Loucy (cell line): ENCODE data around the gene HOXA13.

Experiments used
- H2AFZ ChIP-seq: fragments of 200-600 bp; sonication (generic); 2 replicates; pipeline ENCODE4 v1.6.0; 2016; ENCODE audit warnings: antibody characterized with exemption, mild to moderate bottlenecking, low read length, moderate library complexity
- H3F3A ChIP-seq: fragments of 200-600 bp; 2 replicates; pipeline ENCODE4 v1.6.0; 2016; ENCODE audit warnings: antibody characterized with exemption, low read depth, mild to moderate bottlenecking
- H3K27me3 ChIP-seq: fragments of 200-600 bp; sonication (generic); 2 replicates; pipeline ENCODE4 v1.6.1; 2014; ENCODE audit warnings: low read length, mild to moderate bottlenecking; ENCODE audit not compliant: insufficient read depth, poor library complexity, severe bottlenecking
- H3K36me3 ChIP-seq: fragments of 200-600 bp; sonication (generic); 2 replicates; pipeline ENCODE4 v1.6.1; 2016; ENCODE audit warnings: low read length; ENCODE audit not compliant: insufficient read depth
- H3K4me1 ChIP-seq: fragments of 200-600 bp; sonication (generic); 2 replicates; pipeline ENCODE4 v1.5.1; 2014; ENCODE audit warnings: low read length, mild to moderate bottlenecking; ENCODE audit not compliant: insufficient read depth, poor library complexity, severe bottlenecking
- H3K4me2 ChIP-seq: fragments of 200-600 bp; sonication (generic); 2 replicates; pipeline ENCODE4 v1.6.0; 2014; ENCODE audit warnings: antibody characterized with exemption, low read length, low read depth, mild to moderate bottlenecking; ENCODE audit not compliant: poor library complexity, severe bottlenecking
- H3K4me3 ChIP-seq: fragments of 200-600 bp; sonication (generic); 2 replicates; pipeline ENCODE4 v1.5.1; 2014; ENCODE audit warnings: low read length, mild to moderate bottlenecking, mixed read lengths; ENCODE audit not compliant: poor library complexity, severe bottlenecking
- H3K79me2 ChIP-seq: fragments of 200-600 bp; sonication (generic); 2 replicates; pipeline ENCODE4 v1.6.1; 2014; ENCODE audit warnings: low read length; ENCODE audit not compliant: insufficient read depth
- H3K9ac ChIP-seq: fragments of 200-600 bp; sonication (generic); 2 replicates; pipeline ENCODE4 v1.6.0; 2014; ENCODE audit warnings: mild to moderate bottlenecking, low read depth, low read length, moderate library complexity; ENCODE audit not compliant: poor library complexity, severe bottlenecking
- H3K9me2 ChIP-seq: fragments of 200-600 bp; sonication (generic); replicated peaks from 2 replicates; pipeline ENCODE4 v1.6.1; 2016; ENCODE audit warnings: low read depth, low read length, mixed read lengths
- H3K9me3 ChIP-seq: fragments of 200-600 bp; sonication (generic); 2 replicates; pipeline ENCODE4 v1.6.1; 2014; ENCODE audit warnings: mild to moderate bottlenecking, antibody characterized with exemption, low read length, low read depth; ENCODE audit not compliant: insufficient read depth
- H4K20me1 ChIP-seq: fragments of 200-600 bp; sonication (generic); 2 replicates; pipeline ENCODE4 v1.6.0; 2014; ENCODE audit warnings: antibody characterized with exemption, low read length, mild to moderate bottlenecking; ENCODE audit not compliant: insufficient read depth, poor library complexity, severe bottlenecking
- EZH2phosphoT487 ChIP-seq: fragments of 200-600 bp; IDR thresholded peaks from 2 replicates; pipeline ENCODE4 v1.6.1; 2018; ENCODE audit warnings: antibody characterized with exemption, mild to moderate bottlenecking, moderate library complexity, borderline replicate concordance
- TF ChIP-seq, protein P1 (sequence below): fragments of 200-600 bp; sonication (generic); conservative IDR thresholded peaks from 2 replicates; pipeline ENCODE4 v1.5.1; 2014; ENCODE audit warnings: mild to moderate bottlenecking, antibody characterized with exemption, low read length

HOXA13 gene

DNA sequence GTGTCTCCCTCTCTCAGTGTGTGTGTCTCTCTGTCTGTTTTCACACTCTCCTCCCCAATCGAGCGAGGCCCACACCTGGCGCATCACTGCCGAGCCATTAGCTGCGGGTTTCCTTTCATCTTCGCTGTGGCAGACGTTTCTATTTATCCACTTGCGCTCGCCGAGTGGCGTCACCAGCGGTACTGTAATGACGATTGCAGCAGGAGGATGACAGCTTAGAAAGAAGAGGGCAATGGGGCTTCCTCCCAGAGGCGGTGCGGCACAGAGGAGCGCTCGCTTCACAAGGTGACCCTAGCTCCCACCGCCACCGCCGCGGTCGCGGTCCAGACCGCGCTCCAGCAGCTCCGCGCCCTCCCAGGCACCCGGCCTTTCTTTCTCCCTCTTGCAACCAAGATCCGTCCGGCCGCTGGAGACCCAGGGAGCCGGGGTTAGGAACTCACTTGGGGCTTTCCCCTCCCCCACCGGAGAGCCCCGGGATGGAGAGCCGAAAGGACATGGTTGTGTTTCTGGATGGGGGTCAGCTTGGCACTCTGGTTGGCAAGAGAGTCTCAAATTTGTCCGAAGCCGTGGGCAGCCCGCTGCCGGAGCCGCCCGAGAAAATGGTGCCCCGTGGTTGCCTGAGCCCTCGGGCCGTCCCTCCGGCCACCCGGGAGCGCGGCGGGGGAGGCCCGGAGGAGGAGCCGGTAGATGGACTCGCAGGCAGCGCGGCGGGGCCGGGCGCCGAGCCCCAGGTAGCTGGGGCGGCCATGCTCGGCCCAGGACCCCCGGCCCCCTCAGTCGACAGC is 42.9 kb upstream of the HOXA13 start, which contains the start of gene EVX1:
TSS of gene EVX1 (plus strand) at position 248 of the 785 bp plus-strand sequence. CDS start at position 477, 229 bp downstream.
- no peak within 1 kb of the TSS for H3K4me3 ChIP-seq
- no peak for TF ChIP-seq EZH2phosphoT487
- TF ChIP-seq, protein P1, sequence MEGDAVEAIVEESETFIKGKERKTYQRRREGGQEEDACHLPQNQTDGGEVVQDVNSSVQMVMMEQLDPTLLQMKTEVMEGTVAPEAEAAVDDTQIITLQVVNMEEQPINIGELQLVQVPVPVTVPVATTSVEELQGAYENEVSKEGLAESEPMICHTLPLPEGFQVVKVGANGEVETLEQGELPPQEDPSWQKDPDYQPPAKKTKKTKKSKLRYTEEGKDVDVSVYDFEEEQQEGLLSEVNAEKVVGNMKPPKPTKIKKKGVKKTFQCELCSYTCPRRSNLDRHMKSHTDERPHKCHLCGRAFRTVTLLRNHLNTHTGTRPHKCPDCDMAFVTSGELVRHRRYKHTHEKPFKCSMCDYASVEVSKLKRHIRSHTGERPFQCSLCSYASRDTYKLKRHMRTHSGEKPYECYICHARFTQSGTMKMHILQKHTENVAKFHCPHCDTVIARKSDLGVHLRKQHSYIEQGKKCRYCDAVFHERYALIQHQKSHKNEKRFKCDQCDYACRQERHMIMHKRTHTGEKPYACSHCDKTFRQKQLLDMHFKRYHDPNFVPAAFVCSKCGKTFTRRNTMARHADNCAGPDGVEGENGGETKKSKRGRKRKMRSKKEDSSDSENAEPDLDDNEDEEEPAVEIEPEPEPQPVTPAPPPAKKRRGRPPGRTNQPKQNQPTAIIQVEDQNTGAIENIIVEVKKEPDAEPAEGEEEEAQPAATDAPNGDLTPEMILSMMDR, result no peak
- no peaks in the 10 kb centered on the region for H3K79me2 ChIP-seq
- H3K9me2 ChIP-seq, result no peaks in the 10 kb centered on the region
- no peak within 1 kb of the TSS for H3K9ac ChIP-seq
- no peaks in the 10 kb centered on the region for H3K36me3 ChIP-seq
- H3F3A ChIP-seq, result no peaks in the 10 kb centered on the region
- no peaks in the 10 kb centered on the region for H3K4me1 ChIP-seq
- H4K20me1 ChIP-seq, result no peaks in the 10 kb centered on the region
- H3K27me3 ChIP-seq, result no peaks in the 10 kb centered on the region
- H2AFZ ChIP-seq, result no peak within 1 kb of the TSS
- no peaks in the 10 kb centered on the region for H3K9me3 ChIP-seq
- H3K4me2 ChIP-seq, result no peak within 1 kb of the TSS

DNA sequence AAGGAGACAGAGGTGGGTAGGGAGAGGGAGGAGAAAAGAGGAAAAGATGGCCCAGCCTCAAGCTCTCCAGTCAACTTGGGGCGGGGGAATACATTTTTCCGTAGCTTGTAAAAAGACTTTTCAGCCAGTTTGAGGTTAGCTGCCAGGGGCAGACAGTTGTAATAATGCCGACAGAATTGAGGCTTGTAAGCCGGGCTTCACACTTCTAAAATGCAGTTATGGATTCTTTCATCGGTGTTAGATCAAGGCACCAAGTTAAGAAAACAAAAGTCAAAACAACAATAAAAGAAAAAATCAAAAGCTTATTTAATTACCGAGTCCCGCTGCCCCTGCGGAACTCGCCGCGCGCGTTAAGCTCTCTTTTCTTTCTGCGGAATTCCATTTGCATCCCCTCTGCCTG is 42.3 kb upstream of the HOXA13 start:
- Histone ChIP-seq H3K4me2 (no peak overlapping the region), H3K4me3 (no peak overlapping the region), H2AFZ (no peak overlapping the region), H3K36me3 (no peaks in the 10 kb centered on the region), H3K9me3 (no peaks in the 10 kb centered on the region), H3K4me1 (no peaks in the 10 kb centered on the region), H4K20me1 (no peaks in the 10 kb centered on the region), H3K79me2 (no peaks in the 10 kb centered on the region), H3K9ac (no peak overlapping the region), H3K27me3 (no peaks in the 10 kb centered on the region), H3F3A (no peaks in the 10 kb centered on the region), H3K9me2 (no peaks in the 10 kb centered on the region)
- TF ChIP-seq EZH2phosphoT487, result no peak
- TF ChIP-seq, protein P1, result no peak

- H3K79me2 ChIP-seq, result no peaks in the 10 kb centered on the region
- no peak overlapping the region for H3K4me2 ChIP-seq
- H3K36me3 ChIP-seq, result no peaks in the 10 kb centered on the region
- H3K9ac ChIP-seq, result no peak overlapping the region
- TF ChIP-seq EZH2phosphoT487, result no peak
- TF ChIP-seq, protein P1, result no peak
- H3K9me3 ChIP-seq, result no peaks in the 10 kb centered on the region
- H3K9me2 ChIP-seq, result no peaks in the 10 kb centered on the region
- H4K20me1 ChIP-seq, result no peaks in the 10 kb centered on the region
- no peak overlapping the region for H3K4me3 ChIP-seq
- no peaks in the 10 kb centered on the region for H3F3A ChIP-seq
- H2AFZ ChIP-seq, result no peak overlapping the region
- H3K4me1 ChIP-seq, result no peaks in the 10 kb centered on the region
- no peaks in the 10 kb centered on the region for H3K27me3 ChIP-seq
Measured at GRCh38 chr7:27241189-27242056, 41.5 kb upstream of the HOXA13 start.
